Loucy (cell line): Measurements from ENCODE around the gene TMEM132D.

Experiments
- EZH2phosphoT487 ChIP-seq: fragments of 200-600 bp; IDR thresholded peaks from 2 replicates; pipeline ENCODE4 v1.6.1; 2018; ENCODE audit warnings: antibody characterized with exemption, mild to moderate bottlenecking, moderate library complexity, borderline replicate concordance
- TF ChIP-seq, protein P1 (sequence below): fragments of 200-600 bp; sonication (generic); conservative IDR thresholded peaks from 2 replicates; pipeline ENCODE4 v1.5.1; 2014; ENCODE audit warnings: mild to moderate bottlenecking, antibody characterized with exemption, low read length

DNA sequence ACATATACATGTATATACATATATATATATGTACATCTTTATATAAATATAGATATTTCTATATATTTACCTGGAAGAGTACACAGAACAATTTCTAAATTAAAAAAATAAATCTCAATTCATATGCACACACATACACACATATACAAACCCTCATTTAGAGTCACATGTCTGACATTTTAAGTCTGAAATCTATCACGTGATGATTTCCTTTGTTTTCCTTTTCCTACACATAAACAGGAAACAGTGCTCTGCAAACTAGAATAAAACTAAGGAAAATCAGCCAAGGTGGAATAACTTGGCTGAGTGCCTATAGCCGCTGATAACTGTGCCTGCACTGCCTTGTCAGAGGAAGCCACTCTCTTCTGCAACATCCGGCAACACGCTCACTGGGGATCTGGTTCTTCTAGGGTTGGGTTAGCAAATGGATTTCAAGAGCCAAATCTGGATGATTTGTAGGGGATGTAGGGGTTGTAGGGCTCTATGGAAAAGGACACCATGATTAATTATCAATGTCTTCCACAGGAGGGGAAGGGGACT lies 480.7 kb downstream of the TMEM132D start:
- TF ChIP-seq, protein P1, sequence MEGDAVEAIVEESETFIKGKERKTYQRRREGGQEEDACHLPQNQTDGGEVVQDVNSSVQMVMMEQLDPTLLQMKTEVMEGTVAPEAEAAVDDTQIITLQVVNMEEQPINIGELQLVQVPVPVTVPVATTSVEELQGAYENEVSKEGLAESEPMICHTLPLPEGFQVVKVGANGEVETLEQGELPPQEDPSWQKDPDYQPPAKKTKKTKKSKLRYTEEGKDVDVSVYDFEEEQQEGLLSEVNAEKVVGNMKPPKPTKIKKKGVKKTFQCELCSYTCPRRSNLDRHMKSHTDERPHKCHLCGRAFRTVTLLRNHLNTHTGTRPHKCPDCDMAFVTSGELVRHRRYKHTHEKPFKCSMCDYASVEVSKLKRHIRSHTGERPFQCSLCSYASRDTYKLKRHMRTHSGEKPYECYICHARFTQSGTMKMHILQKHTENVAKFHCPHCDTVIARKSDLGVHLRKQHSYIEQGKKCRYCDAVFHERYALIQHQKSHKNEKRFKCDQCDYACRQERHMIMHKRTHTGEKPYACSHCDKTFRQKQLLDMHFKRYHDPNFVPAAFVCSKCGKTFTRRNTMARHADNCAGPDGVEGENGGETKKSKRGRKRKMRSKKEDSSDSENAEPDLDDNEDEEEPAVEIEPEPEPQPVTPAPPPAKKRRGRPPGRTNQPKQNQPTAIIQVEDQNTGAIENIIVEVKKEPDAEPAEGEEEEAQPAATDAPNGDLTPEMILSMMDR, result no peak
- no peak for TF ChIP-seq EZH2phosphoT487
